Left lung (tissue), 10 donors: Measurements from ENCODE around the gene ADGRB2. TPM values are rescaled to one million over a fixed set of nuclear protein-coding genes. Genes with fewer than 3 reads are reported as not detected.
A peak's percentile ranks its signal among the peaks of the same experiment; 100 is the strongest.

ENCODE experiments used
- ATAC-seq: fragments of 200-7000 bp; cut with Tn5 transposase; one replicate; pipeline ENCODE4 v1.9.1; 2020; ENCODE audit warnings: moderate library complexity
- DNase-seq, 4 donors: peaks; one replicate each; pipeline ENCODE4 v3.0.0-alpha.2; 2013 to 2020
- H3K27ac ChIP-seq, 2 donors: fragments of 200-600 bp; sonication (generic) in 1 of 2; one replicate each; pipeline versions ENCODE4 v1.5.0 to v1.8.0; 2020 to 2021
- H3K27me3 ChIP-seq, 2 donors: fragments of 200-600 bp; sonication (generic) in 1 of 2; one replicate each; pipeline versions ENCODE4 v1.5.0 to v1.8.0; 2020 to 2021
- H3K36me3 ChIP-seq, 2 donors: fragments of 200-600 bp; sonication (generic) in 1 of 2; one replicate each; pipeline versions ENCODE4 v1.5.0 to v1.8.0; 2020 to 2021
- H3K4me1 ChIP-seq, 2 donors: fragments of 200-600 bp; one replicate each; pipeline ENCODE4 v1.8.0; 2021
- H3K4me3 ChIP-seq, 2 donors: fragments of 200-600 bp; sonication (generic) in 1 of 2; one replicate each; pipeline versions ENCODE4 v1.5.0 to v1.8.0; 2020 to 2021; ENCODE audit warnings: mild to moderate bottlenecking in 1 of 2
- H3K9me3 ChIP-seq, 2 donors: fragments of 200-600 bp; sonication (generic) in 1 of 2; one replicate each; pipeline versions ENCODE4 v1.5.0 to v1.8.0; 2020 to 2021
- intact Hi-C, 2 donors: fragments of 100-400 bp; cut with DNase I; formaldehyde crosslinking; loops; one replicate each; pipeline versions ENCODE4 v1.11.2 to v1.14.2; 2022
- polyA plus RNA-seq, 6 donors: library from polyadenylated mRNA; unstranded; fragments of 120-200 nt; gene quantifications; one replicate each; pipeline ENCODE4 v1.2.1, GENCODE V29; 2013; ENCODE audit not compliant: insufficient read length in 6 of 6
- total RNA-seq, 2 donors: library from RNA; stranded (reverse); fragmentation: NEBNext Ultra II Directional; extraction: Animal tissue kit (Norgen Biotek cat#: 25700); gene quantifications; one replicate each; pipeline ENCODE4 v1.2.1, GENCODE V29; 2021
- TF ChIP-seq, protein P1 (sequence below), 2 donors: fragments of 200-600 bp; sonication (generic) in 1 of 2; IDR thresholded peaks; one replicate each; pipeline versions ENCODE4 v1.5.0 to v1.8.0; 2021; ENCODE audit warnings: antibody characterized with exemption in 2 of 2
- donor health status: DM: no; HTN: yes; CAD: no.
- donor health status: DM: no; HTN: no; CAD: no.

The ADGRB2 gene
- total and polyA plus RNA-seq, 8 donors: 1.8 to 27.1 (median 16.7) TPM

DNA sequence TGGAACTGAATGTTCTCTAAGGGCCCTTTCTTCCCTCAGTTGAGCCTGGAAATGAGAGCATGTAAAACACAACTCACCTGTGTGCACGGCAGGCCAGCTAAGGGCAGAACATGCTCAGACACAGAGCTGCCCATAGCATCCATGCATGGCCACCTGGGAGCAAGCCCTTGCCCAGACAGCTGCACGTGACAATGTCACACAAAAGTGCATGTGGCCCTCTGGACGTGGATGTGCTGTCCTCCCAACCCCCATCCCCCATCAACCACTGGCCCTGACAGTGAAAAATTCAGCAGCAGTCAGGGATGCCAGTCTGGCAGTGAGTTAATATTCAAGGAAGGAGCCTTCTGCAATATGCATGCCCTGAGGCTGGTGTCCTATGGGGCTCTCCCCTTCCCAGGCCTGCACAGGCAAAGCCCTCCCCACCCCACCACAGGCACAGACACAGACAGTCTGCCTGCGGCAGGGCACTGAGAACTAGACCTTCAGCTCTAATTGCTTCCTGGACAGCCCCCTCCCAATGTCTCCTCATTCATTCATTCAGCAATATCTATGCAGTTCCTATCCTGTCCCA lies 45.7 kb downstream of the ADGRB2 start:
- intact Hi-C loops: no loop called here
- no peaks in the 10 kb centered on the region for H3K36me3 ChIP-seq
- no peak overlapping the region for H3K4me3 ChIP-seq
- TF ChIP-seq, protein P1, sequence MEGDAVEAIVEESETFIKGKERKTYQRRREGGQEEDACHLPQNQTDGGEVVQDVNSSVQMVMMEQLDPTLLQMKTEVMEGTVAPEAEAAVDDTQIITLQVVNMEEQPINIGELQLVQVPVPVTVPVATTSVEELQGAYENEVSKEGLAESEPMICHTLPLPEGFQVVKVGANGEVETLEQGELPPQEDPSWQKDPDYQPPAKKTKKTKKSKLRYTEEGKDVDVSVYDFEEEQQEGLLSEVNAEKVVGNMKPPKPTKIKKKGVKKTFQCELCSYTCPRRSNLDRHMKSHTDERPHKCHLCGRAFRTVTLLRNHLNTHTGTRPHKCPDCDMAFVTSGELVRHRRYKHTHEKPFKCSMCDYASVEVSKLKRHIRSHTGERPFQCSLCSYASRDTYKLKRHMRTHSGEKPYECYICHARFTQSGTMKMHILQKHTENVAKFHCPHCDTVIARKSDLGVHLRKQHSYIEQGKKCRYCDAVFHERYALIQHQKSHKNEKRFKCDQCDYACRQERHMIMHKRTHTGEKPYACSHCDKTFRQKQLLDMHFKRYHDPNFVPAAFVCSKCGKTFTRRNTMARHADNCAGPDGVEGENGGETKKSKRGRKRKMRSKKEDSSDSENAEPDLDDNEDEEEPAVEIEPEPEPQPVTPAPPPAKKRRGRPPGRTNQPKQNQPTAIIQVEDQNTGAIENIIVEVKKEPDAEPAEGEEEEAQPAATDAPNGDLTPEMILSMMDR (IDR thresholded peaks at IDR 0.05): no peak
- no peak overlapping the region for H3K27ac ChIP-seq
- H3K4me1 ChIP-seq: peaks cover 0 to 18% of the 10 kb centered on the region in 2 donors
- H3K27me3 ChIP-seq: peaks cover 0 to 91% of the 10 kb centered on the region in 2 donors
- H3K9me3 ChIP-seq: no peaks in the 10 kb centered on the region
- ATAC-seq: no peak
- no peak for DNase-seq

DNA sequence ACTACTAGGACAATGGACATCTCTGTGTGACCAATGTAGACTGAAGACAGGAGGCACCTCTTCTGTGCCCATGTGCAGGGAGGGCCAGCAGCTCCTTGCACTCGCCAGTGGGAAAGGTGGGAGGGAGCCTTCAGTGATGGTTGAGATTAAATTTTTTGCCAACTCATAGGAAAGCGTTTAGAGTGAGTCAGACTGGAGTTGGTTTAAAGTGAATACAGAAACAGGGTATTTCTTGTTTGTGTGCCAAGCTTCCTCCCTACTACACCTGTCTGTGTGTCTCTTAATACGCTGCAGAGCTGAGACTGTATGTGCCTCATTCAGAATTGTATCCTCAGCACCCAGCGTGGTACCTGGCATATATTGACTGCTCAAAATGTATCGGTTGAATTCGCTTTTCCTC lies 46.8 kb downstream of the ADGRB2 start:
- Histone ChIP-seq H3K4me1 (peaks cover 2 to 21% of the 10 kb centered on the region in 2 donors), H3K27ac (no peak overlapping the region), H3K9me3 (no peaks in the 10 kb centered on the region), H3K27me3 (peaks cover 0 to 86% of the 10 kb centered on the region in 2 donors), H3K36me3 (no peaks in the 10 kb centered on the region), H3K4me3 (no peak overlapping the region)
- intact Hi-C loops: no loop called here
- TF ChIP-seq, protein P1 (IDR thresholded peaks at IDR 0.05): no peak
- DNase-seq: no peak
- ATAC-seq: no peak

DNA sequence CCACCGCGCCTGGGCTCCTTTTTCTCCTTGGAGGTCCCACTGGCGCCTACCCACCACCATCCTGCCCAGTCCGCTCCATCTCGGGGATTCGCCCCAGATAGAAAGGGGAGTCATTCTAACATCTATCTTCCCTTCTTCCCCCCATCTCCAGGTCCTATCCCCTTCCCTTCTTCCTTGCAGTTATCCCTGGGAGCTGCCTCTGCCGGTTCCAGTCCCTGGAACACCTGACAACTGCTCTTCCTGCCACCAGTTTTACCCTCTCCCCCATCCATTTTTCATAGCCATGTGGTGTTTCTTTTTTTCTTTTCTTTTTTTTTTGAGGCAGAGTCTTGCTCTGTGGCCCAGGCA lies 48.3 kb downstream of the ADGRB2 start:
- no peak for DNase-seq
- H3K27me3 ChIP-seq: peaks cover 0 to 74% of the 10 kb centered on the region in 2 donors
- H3K9me3 ChIP-seq: no peaks in the 10 kb centered on the region
- H3K36me3 ChIP-seq: no peaks in the 10 kb centered on the region
- H3K4me1 ChIP-seq: peaks cover 5 to 21% of the 10 kb centered on the region in 2 donors
- intact Hi-C loops: no loop called here
- TF ChIP-seq, protein P1 (IDR thresholded peaks at IDR 0.05): peak; percentile 4 to 12
- H3K27ac ChIP-seq: no peak overlapping the region
- peak overlapping the region in 1 of 2 donors; percentile 33 for H3K4me3 ChIP-seq
- no peak for ATAC-seq

DNA sequence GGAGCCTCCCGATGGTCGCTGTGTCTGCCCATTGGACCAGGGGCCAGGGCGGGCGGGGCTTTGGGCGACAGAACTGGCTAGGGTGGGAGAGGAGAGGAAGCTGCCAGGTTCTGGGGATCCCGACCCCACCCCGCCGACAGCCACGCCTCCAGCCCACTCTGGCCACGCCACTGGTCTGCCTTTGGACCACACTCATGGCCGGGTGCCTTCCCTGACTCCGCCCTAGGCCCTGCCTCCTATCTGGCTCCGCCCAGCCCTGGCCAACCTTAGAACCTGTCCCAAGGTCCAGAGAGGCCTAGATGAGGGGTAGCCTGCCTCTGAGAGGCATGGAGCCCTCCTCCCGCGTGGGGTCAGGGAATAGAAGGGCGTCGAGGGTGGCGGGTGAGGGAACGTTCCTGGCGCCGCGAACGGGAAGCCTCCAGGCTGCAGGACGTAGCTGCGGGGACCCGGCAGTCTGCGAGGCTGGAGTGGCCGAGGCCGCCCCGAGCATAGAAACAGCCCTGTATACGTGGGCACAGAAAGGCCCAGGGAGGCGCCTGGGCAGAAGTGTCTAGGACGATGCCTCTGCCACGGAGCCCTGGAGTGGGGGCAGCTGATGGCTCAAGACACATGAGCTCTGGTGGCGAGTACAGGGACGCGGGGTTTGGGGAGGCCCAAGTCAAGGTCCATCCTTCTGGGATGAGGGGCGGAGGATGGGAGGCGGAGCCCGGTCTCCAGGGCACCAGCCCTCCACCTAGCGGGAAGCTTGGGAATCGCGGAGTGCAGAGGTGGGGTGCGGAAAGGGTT lies 48.9 kb downstream of the ADGRB2 start:
- peaks cover 5 to 21% of the 10 kb centered on the region in 2 donors for H3K4me1 ChIP-seq
- H3K36me3 ChIP-seq: no peaks in the 10 kb centered on the region
- no peaks in the 10 kb centered on the region for H3K9me3 ChIP-seq
- peak overlapping the region; percentile 57 to 81 for H3K27ac ChIP-seq
- peak overlapping the region; percentile 25 to 33 for H3K4me3 ChIP-seq
- TF ChIP-seq, protein P1 (IDR thresholded peaks at IDR 0.05): peak; percentile 73 to 76
- ATAC-seq (peak; percentile 95), DNase-seq (peak; percentile 82 to 96 (median 90))
- H3K27me3 ChIP-seq: peaks cover 0 to 68% of the 10 kb centered on the region in 2 donors
- intact Hi-C loops: no loop called here

DNA sequence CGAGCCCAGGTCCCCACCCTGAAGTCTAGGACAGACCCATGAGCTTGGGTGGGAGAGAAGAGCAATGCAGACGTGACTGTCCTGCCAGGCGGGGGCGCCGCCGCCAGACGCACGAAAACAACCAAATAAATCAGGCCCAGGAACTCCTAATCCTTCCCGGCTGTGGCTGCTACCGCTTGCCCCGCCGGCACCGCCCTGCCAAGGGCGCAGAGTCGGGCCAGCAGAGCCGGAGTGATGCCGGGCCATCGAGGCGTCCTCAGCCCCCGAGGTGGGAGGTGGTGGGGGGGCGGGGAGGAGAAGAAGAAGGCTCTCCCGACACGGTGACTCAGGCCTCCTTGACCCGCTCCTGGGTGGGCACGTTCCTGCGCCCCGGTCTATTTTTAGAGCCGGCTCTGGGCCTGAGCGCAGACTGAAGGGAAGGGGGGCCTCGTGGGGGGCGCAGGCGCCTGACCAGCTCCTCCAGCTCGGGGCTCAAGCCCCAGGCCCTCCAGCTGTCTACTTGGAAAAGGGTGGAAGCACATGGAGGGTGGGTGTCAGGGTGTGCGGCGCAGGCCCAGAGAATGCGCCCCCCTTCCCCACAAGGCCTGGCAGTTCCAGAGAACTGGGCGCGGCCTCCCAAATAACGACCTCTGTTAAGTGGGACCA lies 49.6 kb downstream of the ADGRB2 start:
- H3K4me1 ChIP-seq: peaks cover 5 to 21% of the 10 kb centered on the region in 2 donors
- peaks cover 0 to 64% of the 10 kb centered on the region in 2 donors for H3K27me3 ChIP-seq
- peak overlapping the region; percentile 25 to 33 for H3K4me3 ChIP-seq
- no peaks in the 10 kb centered on the region for H3K9me3 ChIP-seq
- TF ChIP-seq, protein P1 (IDR thresholded peaks at IDR 0.05): no peak
- ATAC-seq (peak; percentile 45), DNase-seq (peak in 2 of 4 donors; percentile 71 to 90)
- peak overlapping the region; percentile 57 to 81 for H3K27ac ChIP-seq
- no peaks in the 10 kb centered on the region for H3K36me3 ChIP-seq
- intact Hi-C loops: no loop called here
